Natural killer cell (primary cell): ENCODE data around the gene CALML6. TPM values are rescaled to one million over a fixed set of nuclear protein-coding genes. Genes with fewer than 3 reads are reported as not detected.

Experiments used
- ATAC-seq, 3 donors: fragments of 150-1000 bp in 2 of 3; fragments of 200-7000 bp in 1 of 3; cut with Tn5 transposase; 1 replicate in 1 of 3; 2 replicates in 2 of 3; pipeline ENCODE4 v1.10.0; 2021; ENCODE audit warnings: mild to moderate bottlenecking in 2 of 3, moderate library complexity in 2 of 3
- DNase-seq, 2 donors: peaks; one replicate each; pipeline versions ENCODE4 v3.0.0 to v3.0.0-alpha.2; 2013 to 2021; ENCODE audit warnings: mixed read lengths in 1 of 2
- H3K27ac ChIP-seq: one replicate; pipeline ENCODE4 v1.5.1; 2013; ENCODE audit warnings: mild to moderate bottlenecking, low read length
- H3K27me3 ChIP-seq: one replicate; pipeline ENCODE4 v1.6.1; 2013; ENCODE audit warnings: low read length; ENCODE audit not compliant: control insufficient read depth, insufficient read depth
- H3K36me3 ChIP-seq: one replicate; pipeline ENCODE4 v1.6.1; 2013; ENCODE audit warnings: low read length; ENCODE audit not compliant: control insufficient read depth, insufficient read depth
- H3K4me1 ChIP-seq: one replicate; pipeline ENCODE4 v1.6.1; 2013; ENCODE audit warnings: low read length; ENCODE audit not compliant: control insufficient read depth, insufficient read depth
- H3K4me3 ChIP-seq: one replicate; pipeline ENCODE4 v1.5.1; 2013; ENCODE audit warnings: low read length
- H3K9me3 ChIP-seq: one replicate; pipeline ENCODE4 v1.6.1; 2013; ENCODE audit warnings: low read length; ENCODE audit not compliant: control insufficient read depth, insufficient read depth
- H3K27ac Mint-ChIP-seq, 2 donors: one replicate each; pipeline ENCODE4 v1.8.0; 2022; ENCODE audit warnings: mild to moderate bottlenecking in 2 of 2, mixed read lengths in 2 of 2, moderate library complexity in 1 of 2
- H3K27me3 Mint-ChIP-seq, 2 donors: one replicate each; pipeline ENCODE4 v1.8.0; 2022; ENCODE audit warnings: low read depth in 2 of 2, mixed read lengths in 2 of 2
- H3K36me3 Mint-ChIP-seq: one replicate; pipeline ENCODE4 v1.8.0; 2022; ENCODE audit warnings: mixed read lengths
- H3K4me1 Mint-ChIP-seq, 2 donors: one replicate each; pipeline ENCODE4 v1.8.0; 2022; ENCODE audit warnings: mixed read lengths in 2 of 2
- H3K4me3 Mint-ChIP-seq: one replicate; pipeline ENCODE4 v1.8.0; 2022; ENCODE audit warnings: mild to moderate bottlenecking, moderate library complexity, mixed read lengths
- H3K9me3 Mint-ChIP-seq, 2 donors: one replicate each; pipeline ENCODE4 v1.8.0; 2022; ENCODE audit warnings: mixed read lengths in 2 of 2
- CTCF ChIP-seq: fragments of 200-600 bp; IDR thresholded peaks from one replicate; pipeline ENCODE4 v1.8.0; 2022; ENCODE audit warnings: antibody characterized with exemption
- WGBS: methylation state at CpG from one replicate; pipeline ENCODE4 v1.1.7; 2013; ENCODE audit warnings: missing lambda C conversion rate; ENCODE audit not compliant: insufficient coverage; 5-methylcytosine and 5-hydroxymethylcytosine counted together
- intact Hi-C: fragments of 100-400 bp; cut with micrococcal nuclease; formaldehyde crosslinking; loops from one replicate; pipeline ENCODE4 v1.14.2; 2022
- total RNA-seq, 4 donors: library from RNA; stranded (reverse); fragments of 120-200 nt in 1 of 4; gene quantifications; one replicate each; pipeline versions ENCODE4 v1.2.3 to v1.2.4, GENCODE V29; 2013 to 2022

Gene CALML6
- total RNA-seq, 3 donors from 2014 or later (not counting 1 experiment from before 2014, with no cell fraction given): 2.1 to 3.9 (median 2.9) TPM

- intact Hi-C loops: no loop called here
- no peak for TF ChIP-seq CTCF
- no peaks in the 10 kb centered on the region for H3K4me1 Mint-ChIP-seq
- H3K4me3 Mint-ChIP-seq: no peak overlapping the region
- Histone ChIP-seq H3K36me3 (no peaks in the 10 kb centered on the region), H3K9me3 (no peaks in the 10 kb centered on the region), H3K27me3 (no peaks in the 10 kb centered on the region), H3K4me1 (no peaks in the 10 kb centered on the region), H3K27ac (no peak overlapping the region), H3K4me3 (no peak overlapping the region)
- H3K9me3 Mint-ChIP-seq: no peaks in the 10 kb centered on the region
- no peak for ATAC-seq
- H3K27ac Mint-ChIP-seq: no peak overlapping the region
- no peaks in the 10 kb centered on the region for H3K27me3 Mint-ChIP-seq
- DNase-seq: no peak
- 78% methylated on average over 26 of the region's 26 CpGs for WGBS
- H3K36me3 Mint-ChIP-seq: no peaks in the 10 kb centered on the region
Observed at GRCh38 chr1:1926346-1926811, 11.3 kb downstream of the CALML6 start.

- Mint-ChIP-seq H3K4me1 (no peaks in the 10 kb centered on the region), H3K4me3 (no peak overlapping the region), H3K36me3 (no peaks in the 10 kb centered on the region), H3K9me3 (no peaks in the 10 kb centered on the region), H3K27ac (no peak overlapping the region), H3K27me3 (no peaks in the 10 kb centered on the region)
- ATAC-seq: no peak
- Histone ChIP-seq H3K9me3 (no peaks in the 10 kb centered on the region), H3K4me3 (no peak overlapping the region), H3K27ac (no peak overlapping the region), H3K4me1 (no peaks in the 10 kb centered on the region), H3K36me3 (no peaks in the 10 kb centered on the region), H3K27me3 (no peaks in the 10 kb centered on the region)
- intact Hi-C loops: no loop called here
- 77% methylated on average over 21 of the region's 21 CpGs for WGBS
- TF ChIP-seq CTCF: no peak
- DNase-seq: no peak
Observed at GRCh38 chr1:1926886-1927660, 12.0 kb downstream of the CALML6 start.

GRCh38 chr1:1927751-1928150, 12.7 kb downstream of the CALML6 start:
- H3K27ac ChIP-seq: no peak overlapping the region
- Mint-ChIP-seq H3K9me3 (no peaks in the 10 kb centered on the region), H3K4me1 (no peaks in the 10 kb centered on the region)

More at GRCh38 chr1:1927751-1928150, 12.7 kb downstream of the CALML6 start:
- Mint-ChIP-seq H3K27me3 (no peaks in the 10 kb centered on the region), H3K4me3 (no peak overlapping the region), H3K36me3 (no peaks in the 10 kb centered on the region), H3K27ac (no peak overlapping the region)
- 91% methylated on average over 25 of the region's 25 CpGs for WGBS
- no peak overlapping the region for H3K4me3 ChIP-seq
- no peaks in the 10 kb centered on the region for H3K4me1 ChIP-seq
- ATAC-seq (no peak), DNase-seq (no peak)
- intact Hi-C loops: no loop called here
- TF ChIP-seq CTCF: no peak
- no peaks in the 10 kb centered on the region for H3K9me3 ChIP-seq
- no peaks in the 10 kb centered on the region for H3K27me3 ChIP-seq
- H3K36me3 ChIP-seq: no peaks in the 10 kb centered on the region
